Measurements from ENCODE around the gene TPPP.

DNA sequence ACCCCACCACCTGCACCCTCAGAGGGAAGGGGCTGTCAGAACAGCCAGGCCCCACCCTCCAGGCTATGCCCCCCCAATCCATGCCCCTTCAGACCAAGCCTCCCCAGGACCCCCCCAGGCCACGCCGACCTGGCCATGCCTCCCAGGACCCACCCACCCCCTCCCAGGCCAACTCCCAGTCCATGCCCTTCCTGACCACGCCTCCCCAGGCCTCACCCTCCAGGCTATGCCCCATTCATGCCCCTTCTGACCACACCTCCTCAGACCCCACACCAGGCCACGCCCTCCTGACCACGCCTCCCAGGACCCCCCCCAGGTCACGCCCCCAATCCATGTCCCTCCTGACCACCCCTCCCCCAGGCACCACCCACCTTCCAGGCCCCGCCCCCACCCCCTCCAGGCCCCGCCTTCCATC, 27.6 kb downstream of the TPPP start:
- TF ChIP-seq, protein P1, sequence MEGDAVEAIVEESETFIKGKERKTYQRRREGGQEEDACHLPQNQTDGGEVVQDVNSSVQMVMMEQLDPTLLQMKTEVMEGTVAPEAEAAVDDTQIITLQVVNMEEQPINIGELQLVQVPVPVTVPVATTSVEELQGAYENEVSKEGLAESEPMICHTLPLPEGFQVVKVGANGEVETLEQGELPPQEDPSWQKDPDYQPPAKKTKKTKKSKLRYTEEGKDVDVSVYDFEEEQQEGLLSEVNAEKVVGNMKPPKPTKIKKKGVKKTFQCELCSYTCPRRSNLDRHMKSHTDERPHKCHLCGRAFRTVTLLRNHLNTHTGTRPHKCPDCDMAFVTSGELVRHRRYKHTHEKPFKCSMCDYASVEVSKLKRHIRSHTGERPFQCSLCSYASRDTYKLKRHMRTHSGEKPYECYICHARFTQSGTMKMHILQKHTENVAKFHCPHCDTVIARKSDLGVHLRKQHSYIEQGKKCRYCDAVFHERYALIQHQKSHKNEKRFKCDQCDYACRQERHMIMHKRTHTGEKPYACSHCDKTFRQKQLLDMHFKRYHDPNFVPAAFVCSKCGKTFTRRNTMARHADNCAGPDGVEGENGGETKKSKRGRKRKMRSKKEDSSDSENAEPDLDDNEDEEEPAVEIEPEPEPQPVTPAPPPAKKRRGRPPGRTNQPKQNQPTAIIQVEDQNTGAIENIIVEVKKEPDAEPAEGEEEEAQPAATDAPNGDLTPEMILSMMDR (tag by site-specific recombination; IDR thresholded peaks at IDR 0.05) = no peak
- no peak for TF ChIP-seq ZNF670 (tag by site-specific recombination; IDR thresholded peaks at IDR 0.05; ENCODE audit: low read depth)
- no peak for TF ChIP-seq ZNF521 (tag by site-specific recombination; IDR thresholded peaks at IDR 0.05)
- no peak for TF ChIP-seq HOXC10 (CRISPR knock-in tag; IDR thresholded peaks at IDR 0.05)
- no peak for TF ChIP-seq KLF16 (tag by site-specific recombination; IDR thresholded peaks at IDR 0.05)
- no peak for TF ChIP-seq YY1 (tag by site-specific recombination; IDR thresholded peaks at IDR 0.05)
- no peak for TF ChIP-seq MYNN (tag by site-specific recombination; IDR thresholded peaks at IDR 0.05; ENCODE audit: borderline replicate concordance)
- TF ChIP-seq, protein P2, sequence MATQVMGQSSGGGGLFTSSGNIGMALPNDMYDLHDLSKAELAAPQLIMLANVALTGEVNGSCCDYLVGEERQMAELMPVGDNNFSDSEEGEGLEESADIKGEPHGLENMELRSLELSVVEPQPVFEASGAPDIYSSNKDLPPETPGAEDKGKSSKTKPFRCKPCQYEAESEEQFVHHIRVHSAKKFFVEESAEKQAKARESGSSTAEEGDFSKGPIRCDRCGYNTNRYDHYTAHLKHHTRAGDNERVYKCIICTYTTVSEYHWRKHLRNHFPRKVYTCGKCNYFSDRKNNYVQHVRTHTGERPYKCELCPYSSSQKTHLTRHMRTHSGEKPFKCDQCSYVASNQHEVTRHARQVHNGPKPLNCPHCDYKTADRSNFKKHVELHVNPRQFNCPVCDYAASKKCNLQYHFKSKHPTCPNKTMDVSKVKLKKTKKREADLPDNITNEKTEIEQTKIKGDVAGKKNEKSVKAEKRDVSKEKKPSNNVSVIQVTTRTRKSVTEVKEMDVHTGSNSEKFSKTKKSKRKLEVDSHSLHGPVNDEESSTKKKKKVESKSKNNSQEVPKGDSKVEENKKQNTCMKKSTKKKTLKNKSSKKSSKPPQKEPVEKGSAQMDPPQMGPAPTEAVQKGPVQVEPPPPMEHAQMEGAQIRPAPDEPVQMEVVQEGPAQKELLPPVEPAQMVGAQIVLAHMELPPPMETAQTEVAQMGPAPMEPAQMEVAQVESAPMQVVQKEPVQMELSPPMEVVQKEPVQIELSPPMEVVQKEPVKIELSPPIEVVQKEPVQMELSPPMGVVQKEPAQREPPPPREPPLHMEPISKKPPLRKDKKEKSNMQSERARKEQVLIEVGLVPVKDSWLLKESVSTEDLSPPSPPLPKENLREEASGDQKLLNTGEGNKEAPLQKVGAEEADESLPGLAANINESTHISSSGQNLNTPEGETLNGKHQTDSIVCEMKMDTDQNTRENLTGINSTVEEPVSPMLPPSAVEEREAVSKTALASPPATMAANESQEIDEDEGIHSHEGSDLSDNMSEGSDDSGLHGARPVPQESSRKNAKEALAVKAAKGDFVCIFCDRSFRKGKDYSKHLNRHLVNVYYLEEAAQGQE (tag by site-specific recombination; IDR thresholded peaks at IDR 0.05) = no peak
- TF ChIP-seq ZNF423 (tag by site-specific recombination; IDR thresholded peaks at IDR 0.05) = no peak
- no peak for TF ChIP-seq SP7 (tag by site-specific recombination; IDR thresholded peaks at IDR 0.05)
- no peak for TF ChIP-seq ZNF335 (tag by site-specific recombination; conservative IDR thresholded peaks at IDR 0.05)

Measured in HEK293 (cell line).